ENCODE measurements around the gene SCN5A. TPM values are rescaled to one million over a fixed set of nuclear protein-coding genes. Genes with fewer than 3 reads are reported as not detected.

Gene SCN5A
- total and polyA plus RNA-seq, 2 of the 4 experiments (the other 2 are of a cell fraction), result 1.9 to 2.0 TPM

DNA sequence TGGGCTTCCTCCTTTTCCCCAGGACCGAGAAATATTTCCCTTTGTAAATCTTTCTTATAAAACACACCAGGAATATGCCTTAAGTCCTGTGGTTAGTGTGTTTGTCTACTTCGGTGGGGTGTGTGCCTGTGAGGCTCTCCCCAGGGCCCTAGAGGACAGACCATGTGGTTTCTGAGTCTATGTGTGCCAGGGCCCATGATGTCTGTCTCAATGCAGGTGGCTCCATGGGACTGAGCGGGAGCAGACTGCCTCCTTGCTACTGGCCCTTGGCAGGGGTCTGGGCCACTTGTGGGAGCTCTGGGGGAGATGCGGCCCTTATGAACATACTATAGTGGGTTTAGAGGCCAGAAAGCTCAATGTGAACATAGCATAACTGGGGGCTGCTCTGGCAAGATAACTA is 37.6 kb downstream of the SCN5A start:
- CTCF ChIA-PET, result interaction anchor here (0.5 kb wide), 1 partner anchor 454 kb away, joined by 3 read pairs; no protein-coding TSS in a partner anchor
- no peak overlapping the region for H3K27ac ChIP-seq (ENCODE audit: insufficient read depth, low read length)

More for the DNA sequence above, 37.6 kb downstream of the SCN5A start:
- intact Hi-C loops (cut with micrococcal nuclease), result no loop called here
- H2BK120ac ChIP-seq (ENCODE audit: low read depth, low read length), result no peak overlapping the region
- no peaks in the 10 kb centered on the region for H3K27me3 ChIP-seq (ENCODE audit: control insufficient read depth, insufficient read depth, low read length)
- DNase-seq, result no peak
- H3K18ac ChIP-seq (ENCODE audit: low read depth, low read length), result no peak overlapping the region
- H4K20me1 ChIP-seq (ENCODE audit: insufficient read depth, low read length), result no peaks in the 10 kb centered on the region
- no peak overlapping the region for H4K91ac ChIP-seq (ENCODE audit: insufficient read depth, low read depth, low read length)
- TF ChIP-seq USF2 (IDR thresholded peaks at IDR 0.05; ENCODE audit: low read depth, low read length) (no peak), MAZ (IDR thresholded peaks at IDR 0.05; ENCODE audit: borderline replicate concordance, low read depth, low read length) (no peak), RFX5 (IDR thresholded peaks at IDR 0.05; ENCODE audit: low read depth, low read length) (no peak), RCOR1 (IDR thresholded peaks at IDR 0.05; ENCODE audit: insufficient replicate concordance, low read length) (no peak), NFE2L2 (IDR thresholded peaks at IDR 0.05; ENCODE audit: low read depth, low read length) (no peak), BHLHE40 (IDR thresholded peaks at IDR 0.05; ENCODE audit: low read depth, low read length) (no peak), MAFK (IDR thresholded peaks at IDR 0.05; ENCODE audit: low read depth, low read length) (no peak), MXI1 (IDR thresholded peaks at IDR 0.05; ENCODE audit: borderline replicate concordance, low read depth, low read length) (no peak), SMC3 (IDR thresholded peaks at IDR 0.05; ENCODE audit: low read depth, low read length) (no peak), RAD21 (IDR thresholded peaks at IDR 0.05; ENCODE audit: low read length) (no peak), FOS (IDR thresholded peaks at IDR 0.05; ENCODE audit: low read depth, low read length) (no peak), POLR2A (IDR thresholded peaks at IDR 0.05; ENCODE audit: low read depth, low read length) (no peak), CHD1 (IDR thresholded peaks at IDR 0.05; ENCODE audit: low read depth, low read length) (no peak)
- TF ChIP-seq, protein P1, sequence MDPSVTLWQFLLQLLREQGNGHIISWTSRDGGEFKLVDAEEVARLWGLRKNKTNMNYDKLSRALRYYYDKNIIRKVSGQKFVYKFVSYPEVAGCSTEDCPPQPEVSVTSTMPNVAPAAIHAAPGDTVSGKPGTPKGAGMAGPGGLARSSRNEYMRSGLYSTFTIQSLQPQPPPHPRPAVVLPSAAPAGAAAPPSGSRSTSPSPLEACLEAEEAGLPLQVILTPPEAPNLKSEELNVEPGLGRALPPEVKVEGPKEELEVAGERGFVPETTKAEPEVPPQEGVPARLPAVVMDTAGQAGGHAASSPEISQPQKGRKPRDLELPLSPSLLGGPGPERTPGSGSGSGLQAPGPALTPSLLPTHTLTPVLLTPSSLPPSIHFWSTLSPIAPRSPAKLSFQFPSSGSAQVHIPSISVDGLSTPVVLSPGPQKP (IDR thresholded peaks at IDR 0.05; ENCODE audit: borderline replicate concordance, low read depth, low read length), result no peak
- 0 out of 2 replicates have a peak, but pooled peaks cover 5% of the 10 kb centered on the region for H3K9me1 ChIP-seq (ENCODE audit: insufficient read depth, low read length)
- no peak overlapping the region for H3K4me2 ChIP-seq (ENCODE audit: low read depth, low read length)
- H3K4ac ChIP-seq (ENCODE audit: low read depth, low read length), result no peak overlapping the region
- H2BK15ac ChIP-seq (ENCODE audit: low read depth, low read length), result no peak overlapping the region
- H3K56ac ChIP-seq (ENCODE audit: extremely low read depth, insufficient read depth, low read length), result no peak overlapping the region
- no peaks in the 10 kb centered on the region for H3K9me3 ChIP-seq (ENCODE audit: control insufficient read depth, insufficient read depth, low read length)
- no peaks in the 10 kb centered on the region for H3K79me1 ChIP-seq (ENCODE audit: low read depth in 1 of 2, low read length in 2 of 2)
- H3K23ac ChIP-seq (ENCODE audit: low read depth, low read length), result no peak overlapping the region
- no peak overlapping the region for H3K14ac ChIP-seq (replicated peaks; ENCODE audit: low read depth, low read length)
- WGBS, 2 experiments (ENCODE audit: extremely low coverage in 2 of 2, insufficient read length in 1 of 2), result no CpG with 5 or more reads among the region's 4 CpGs
- POLR2A ChIA-PET (ENCODE audit: unreplicated experiment), result no interaction called here
- H3K36me3 ChIP-seq (ENCODE audit: control insufficient read depth, insufficient read depth, low read length), result no peaks in the 10 kb centered on the region
- ATAC-seq (ENCODE audit: low read depth), result no peak
- no peak overlapping the region for H2BK5ac ChIP-seq (ENCODE audit: low read depth, low read length, poor library complexity, severe bottlenecking)
- no peak overlapping the region for H2AFZ ChIP-seq (replicated peaks; ENCODE audit: low read length, poor library complexity)
- H3K4me1 ChIP-seq (ENCODE audit: control insufficient read depth, insufficient read depth, low read length), result no peaks in the 10 kb centered on the region
- no peak overlapping the region for H3K9ac ChIP-seq (ENCODE audit: low read depth, low read length)
- no peak overlapping the region for H2AK5ac ChIP-seq (ENCODE audit: low read depth, low read length)
- no peak overlapping the region for H3K4me3 ChIP-seq (ENCODE audit: insufficient read depth, low read depth, low read length)
- in situ Hi-C loops (cut with MboI; ENCODE audit: low sequenced_read_pairs), result no loop called here
- H2AK9ac ChIP-seq (replicated peaks; ENCODE audit: low read depth, low read length, poor library complexity), result no peak overlapping the region
- BruUV-seq (replicated peaks), result no TSS peak
- dilution Hi-C loops (cut with HindIII; ENCODE audit: low sequenced_read_pairs, unreplicated experiment), result no loop called here
- H4K8ac ChIP-seq (ENCODE audit: low read depth in 2 of 2, low read length in 2 of 2), result no peak overlapping the region
- H2BK20ac ChIP-seq (ENCODE audit: low read depth, low read length), result no peak overlapping the region
- H4K5ac ChIP-seq (ENCODE audit: low read depth, low read length), result no peak overlapping the region

Measured in IMR-90 (cell line).